GM23338 (cell line): ENCODE data around the gene C1QTNF1. TPM values are rescaled to one million over a fixed set of nuclear protein-coding genes. Genes with fewer than 3 reads are reported as not detected.

ENCODE experiments used
- ATAC-seq: fragments of 200-7000 bp; cut with Tn5 transposase; 3 replicates; pipeline ENCODE4 v1.9.1; 2020
- DNase-seq: peaks from one replicate; pipeline ENCODE4 v3.0.0-alpha.2; 2015; ENCODE audit warnings: low spot score
- H2AFZ ChIP-seq: fragments of 200-600 bp; sonication (generic); 2 replicates; pipeline ENCODE4 v1.8.0; 2016; ENCODE audit warnings: antibody characterized with exemption, mild to moderate bottlenecking, moderate library complexity
- H3F3A ChIP-seq: fragments of 200-600 bp; sonication (generic); replicated peaks from 2 replicates; pipeline ENCODE4 v1.8.0; 2017; ENCODE audit warnings: antibody characterized with exemption, mixed run types, low read depth
- H3K27ac ChIP-seq: fragments of 200-600 bp; sonication (generic); 2 replicates; pipeline ENCODE4 v1.6.1; 2016; ENCODE audit warnings: low read depth
- H3K27me3 ChIP-seq: fragments of 200-600 bp; sonication (generic); 2 replicates; pipeline ENCODE4 v1.8.0; 2016; ENCODE audit warnings: mild to moderate bottlenecking, mixed run types, moderate library complexity; ENCODE audit not compliant: insufficient read depth
- H3K36me3 ChIP-seq: fragments of 200-600 bp; sonication (generic); 2 replicates; pipeline ENCODE4 v1.8.0; 2016; ENCODE audit warnings: mild to moderate bottlenecking; ENCODE audit not compliant: insufficient read depth
- H3K4me1 ChIP-seq: fragments of 200-600 bp; sonication (generic); 2 replicates; pipeline ENCODE4 v1.8.0; 2016; ENCODE audit warnings: mild to moderate bottlenecking, moderate library complexity; ENCODE audit not compliant: insufficient read depth
- H3K4me2 ChIP-seq: fragments of 200-600 bp; sonication (generic); 2 replicates; pipeline ENCODE4 v1.7.1; 2017; ENCODE audit warnings: mixed run types
- H3K4me3 ChIP-seq: fragments of 200-600 bp; sonication (generic); 2 replicates; pipeline ENCODE4 v1.6.1; 2016; ENCODE audit warnings: mixed run types
- H3K79me2 ChIP-seq: fragments of 200-600 bp; sonication (generic); replicated peaks from 2 replicates; pipeline ENCODE4 v1.8.0; 2017; ENCODE audit warnings: mild to moderate bottlenecking; ENCODE audit not compliant: insufficient read depth
- H3K9me2 ChIP-seq: fragments of 200-600 bp; sonication (generic); 2 replicates; pipeline ENCODE4 v1.8.0; 2017; ENCODE audit not compliant: insufficient read depth
- H4K20me1 ChIP-seq: fragments of 200-600 bp; sonication (generic); replicated peaks from 2 replicates; pipeline ENCODE4 v1.8.0; 2017; ENCODE audit warnings: mild to moderate bottlenecking; ENCODE audit not compliant: insufficient read depth
- H3K27ac Mint-ChIP-seq: 2 replicates; pipeline ENCODE4 v1.8.0; 2020; ENCODE audit warnings: inconsistent platforms, mild to moderate bottlenecking, moderate library complexity, mixed read lengths
- H3K27me3 Mint-ChIP-seq: 3 replicates; pipeline ENCODE4 v1.8.0; 2022; ENCODE audit warnings: low read depth, mild to moderate bottlenecking, moderate library complexity, mixed read lengths, inconsistent platforms; ENCODE audit not compliant: insufficient read depth, poor library complexity
- H3K36me3 Mint-ChIP-seq: 3 replicates; pipeline ENCODE4 v1.8.0; 2021; ENCODE audit warnings: low read depth, mild to moderate bottlenecking, inconsistent platforms, moderate library complexity, mixed read lengths
- H3K4me1 Mint-ChIP-seq: 3 replicates; pipeline ENCODE4 v1.8.0; 2020; ENCODE audit warnings: mild to moderate bottlenecking, inconsistent platforms, mixed read lengths
- H3K4me3 Mint-ChIP-seq: 3 replicates; pipeline ENCODE4 v1.8.0; 2021; ENCODE audit warnings: moderate library complexity, mild to moderate bottlenecking, inconsistent platforms, mixed read lengths
- H3K9me3 Mint-ChIP-seq: 3 replicates; pipeline ENCODE4 v1.8.0; 2020; ENCODE audit warnings: moderate library complexity, mild to moderate bottlenecking, inconsistent platforms, mixed read lengths
- CREB1 ChIP-seq: fragments of 250-450 bp; sonication (Bioruptor Pico); IDR thresholded peaks from 2 replicates; pipeline ENCODE4 v1.5.0; 2020; ENCODE audit warnings: low read depth, mild to moderate bottlenecking, moderate library complexity
- EZH2 ChIP-seq: fragments of 200-600 bp; sonication (generic); IDR thresholded peaks from one replicate; pipeline ENCODE4 v1.8.0; 2017; ENCODE audit warnings: antibody characterized with exemption, mild to moderate bottlenecking, low read depth; ENCODE audit not compliant: unreplicated experiment
- JUNB ChIP-seq: IDR thresholded peaks from one replicate; pipeline ENCODE4 v1.6.1; 2016; ENCODE audit warnings: antibody characterized with exemption; ENCODE audit not compliant: unreplicated experiment
- NANOG ChIP-seq: IDR thresholded peaks from 2 replicates; pipeline ENCODE4 v1.6.1; 2016; ENCODE audit warnings: antibody characterized with exemption, borderline replicate concordance
- POLR2AphosphoS5 ChIP-seq: IDR thresholded peaks from 2 replicates; pipeline ENCODE4 v1.6.1; 2016; ENCODE audit warnings: antibody characterized with exemption, low read depth
- STAT1 ChIP-seq: IDR thresholded peaks from one replicate; pipeline ENCODE4 v1.6.1; 2016; ENCODE audit warnings: antibody characterized with exemption; ENCODE audit not compliant: unreplicated experiment
- ZNF331 ChIP-seq: fragments of 250-450 bp; sonication (Bioruptor Pico); IDR thresholded peaks from 2 replicates; pipeline ENCODE4 v1.5.0; 2020; ENCODE audit warnings: low read depth, mild to moderate bottlenecking, moderate library complexity
- polyA plus RNA-seq: library from polyadenylated mRNA; unstranded; fragments of >200 nt; fragmentation: Nextera tagmentation; extraction: Ambion mirVana; gene quantifications from 2 replicates; pipeline ENCODE4 v1.2.1, GENCODE V29; 2016
- total RNA-seq: library from RNA; depleted of rRNA; stranded (reverse); fragments of >200 nt; shearing (Covaris generic); gene quantifications from 2 replicates; pipeline ENCODE4 v1.2.3, GENCODE V29; 2014
- TF ChIP-seq, protein P1 (sequence below): fragments of 250-450 bp; sonication (Bioruptor Pico); IDR thresholded peaks from 2 replicates; pipeline ENCODE4 v1.5.0; 2020; ENCODE audit warnings: mild to moderate bottlenecking, moderate library complexity
- TF ChIP-seq, protein P2 (sequence below), 2 experiments: fragments of 200-600 bp in 1 of 2; sonication (generic) in 1 of 2; conservative IDR thresholded peaks; 2 replicates each; pipeline versions ENCODE4 v1.5.1 to v1.6.1; 2016 to 2017; ENCODE audit warnings: antibody characterized with exemption in 2 of 2, low read depth in 2 of 2, mild to moderate bottlenecking in 2 of 2, moderate library complexity in 1 of 2

Gene C1QTNF1
- total and polyA plus RNA-seq, 2 experiments from 2014 or later, result 1.1 to 1.9 TPM

GRCh38 chr17:79006794-79007503, 17.0 kb upstream of the C1QTNF1 start:
- Histone ChIP-seq H3K4me1 (peaks cover 5% of the 10 kb centered on the region; the same call in 1 of the 2 replicates), H3K27me3 (peaks cover 64% of the 10 kb centered on the region), H3K4me3 (no peak overlapping the region), H3K27ac (no peak overlapping the region), H2AFZ (no peak overlapping the region), H3K9me2 (no peaks in the 10 kb centered on the region; the same call in 1 of the 2 replicates), H3F3A (peaks cover 4% of the 10 kb centered on the region; the same call in 1 of the 2 replicates), H3K36me3 (no peaks in the 10 kb centered on the region), H3K79me2 (peaks cover 21% of the 10 kb centered on the region), H4K20me1 (peaks cover 41% of the 10 kb centered on the region), H3K4me2 (no peak overlapping the region)
- peaks cover 19% of the 10 kb centered on the region for H3K4me1 Mint-ChIP-seq
- H3K4me3 Mint-ChIP-seq, result no peak overlapping the region; the same call in 2 of the 3 replicates
- H3K27ac Mint-ChIP-seq, result no peak overlapping the region
- no peak for DNase-seq
- peak; percentile 18 for ATAC-seq
- peaks cover 65% of the 10 kb centered on the region for H3K27me3 Mint-ChIP-seq
- H3K9me3 Mint-ChIP-seq, result peaks cover 10% of the 10 kb centered on the region; the same call in 2 of the 3 replicates
- TF ChIP-seq JUNB (no peak), POLR2AphosphoS5 (no peak), NANOG (no peak), ZNF331 (CRISPR knock-in tag) (no peak), CREB1 (CRISPR knock-in tag) (no peak), STAT1 (no peak)
- peaks cover 16% of the 10 kb centered on the region; the same call in 2 of the 3 replicates for H3K36me3 Mint-ChIP-seq

- H4K20me1 ChIP-seq, result peaks cover 39% of the 10 kb centered on the region
- TF ChIP-seq, protein P1, sequence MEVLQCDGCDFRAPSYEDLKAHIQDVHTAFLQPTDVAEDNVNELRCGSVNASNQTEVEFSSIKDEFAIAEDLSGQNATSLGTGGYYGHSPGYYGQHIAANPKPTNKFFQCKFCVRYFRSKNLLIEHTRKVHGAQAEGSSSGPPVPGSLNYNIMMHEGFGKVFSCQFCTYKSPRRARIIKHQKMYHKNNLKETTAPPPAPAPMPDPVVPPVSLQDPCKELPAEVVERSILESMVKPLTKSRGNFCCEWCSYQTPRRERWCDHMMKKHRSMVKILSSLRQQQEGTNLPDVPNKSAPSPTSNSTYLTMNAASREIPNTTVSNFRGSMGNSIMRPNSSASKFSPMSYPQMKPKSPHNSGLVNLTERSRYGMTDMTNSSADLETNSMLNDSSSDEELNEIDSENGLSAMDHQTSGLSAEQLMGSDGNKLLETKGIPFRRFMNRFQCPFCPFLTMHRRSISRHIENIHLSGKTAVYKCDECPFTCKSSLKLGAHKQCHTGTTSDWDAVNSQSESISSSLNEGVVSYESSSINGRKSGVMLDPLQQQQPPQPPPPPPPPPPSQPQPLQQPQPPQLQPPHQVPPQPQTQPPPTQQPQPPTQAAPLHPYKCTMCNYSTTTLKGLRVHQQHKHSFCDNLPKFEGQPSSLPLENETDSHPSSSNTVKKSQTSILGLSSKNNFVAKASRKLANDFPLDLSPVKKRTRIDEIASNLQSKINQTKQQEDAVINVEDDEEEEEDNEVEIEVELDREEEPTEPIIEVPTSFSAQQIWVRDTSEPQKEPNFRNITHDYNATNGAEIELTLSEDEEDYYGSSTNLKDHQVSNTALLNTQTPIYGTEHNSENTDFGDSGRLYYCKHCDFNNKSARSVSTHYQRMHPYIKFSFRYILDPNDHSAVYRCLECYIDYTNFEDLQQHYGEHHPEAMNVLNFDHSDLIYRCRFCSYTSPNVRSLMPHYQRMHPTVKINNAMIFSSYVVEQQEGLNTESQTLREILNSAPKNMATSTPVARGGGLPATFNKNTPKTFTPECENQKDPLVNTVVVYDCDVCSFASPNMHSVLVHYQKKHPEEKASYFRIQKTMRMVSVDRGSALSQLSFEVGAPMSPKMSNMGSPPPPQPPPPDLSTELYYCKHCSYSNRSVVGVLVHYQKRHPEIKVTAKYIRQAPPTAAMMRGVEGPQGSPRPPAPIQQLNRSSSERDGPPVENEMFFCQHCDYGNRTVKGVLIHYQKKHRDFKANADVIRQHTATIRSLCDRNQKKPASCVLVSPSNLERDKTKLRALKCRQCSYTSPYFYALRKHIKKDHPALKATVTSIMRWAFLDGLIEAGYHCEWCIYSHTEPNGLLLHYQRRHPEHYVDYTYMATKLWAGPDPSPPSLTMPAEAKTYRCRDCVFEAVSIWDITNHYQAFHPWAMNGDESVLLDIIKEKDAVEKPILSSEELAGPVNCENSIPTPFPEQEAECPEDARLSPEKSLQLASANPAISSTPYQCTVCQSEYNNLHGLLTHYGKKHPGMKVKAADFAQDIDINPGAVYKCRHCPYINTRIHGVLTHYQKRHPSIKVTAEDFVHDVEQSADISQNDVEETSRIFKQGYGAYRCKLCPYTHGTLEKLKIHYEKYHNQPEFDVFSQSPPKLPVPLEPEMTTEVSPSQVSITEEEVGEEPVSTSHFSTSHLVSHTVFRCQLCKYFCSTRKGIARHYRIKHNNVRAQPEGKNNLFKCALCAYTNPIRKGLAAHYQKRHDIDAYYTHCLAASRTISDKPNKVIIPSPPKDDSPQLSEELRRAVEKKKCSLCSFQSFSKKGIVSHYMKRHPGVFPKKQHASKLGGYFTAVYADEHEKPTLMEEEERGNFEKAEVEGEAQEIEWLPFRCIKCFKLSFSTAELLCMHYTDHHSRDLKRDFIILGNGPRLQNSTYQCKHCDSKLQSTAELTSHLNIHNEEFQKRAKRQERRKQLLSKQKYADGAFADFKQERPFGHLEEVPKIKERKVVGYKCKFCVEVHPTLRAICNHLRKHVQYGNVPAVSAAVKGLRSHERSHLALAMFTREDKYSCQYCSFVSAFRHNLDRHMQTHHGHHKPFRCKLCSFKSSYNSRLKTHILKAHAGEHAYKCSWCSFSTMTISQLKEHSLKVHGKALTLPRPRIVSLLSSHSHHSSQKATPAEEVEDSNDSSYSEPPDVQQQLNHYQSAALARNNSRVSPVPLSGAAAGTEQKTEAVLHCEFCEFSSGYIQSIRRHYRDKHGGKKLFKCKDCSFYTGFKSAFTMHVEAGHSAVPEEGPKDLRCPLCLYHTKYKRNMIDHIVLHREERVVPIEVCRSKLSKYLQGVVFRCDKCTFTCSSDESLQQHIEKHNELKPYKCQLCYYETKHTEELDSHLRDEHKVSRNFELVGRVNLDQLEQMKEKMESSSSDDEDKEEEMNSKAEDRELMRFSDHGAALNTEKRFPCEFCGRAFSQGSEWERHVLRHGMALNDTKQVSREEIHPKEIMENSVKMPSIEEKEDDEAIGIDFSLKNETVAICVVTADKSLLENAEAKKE (CRISPR knock-in tag), result no peak
- TF ChIP-seq STAT1, result no peak
- TF ChIP-seq, protein P2, sequence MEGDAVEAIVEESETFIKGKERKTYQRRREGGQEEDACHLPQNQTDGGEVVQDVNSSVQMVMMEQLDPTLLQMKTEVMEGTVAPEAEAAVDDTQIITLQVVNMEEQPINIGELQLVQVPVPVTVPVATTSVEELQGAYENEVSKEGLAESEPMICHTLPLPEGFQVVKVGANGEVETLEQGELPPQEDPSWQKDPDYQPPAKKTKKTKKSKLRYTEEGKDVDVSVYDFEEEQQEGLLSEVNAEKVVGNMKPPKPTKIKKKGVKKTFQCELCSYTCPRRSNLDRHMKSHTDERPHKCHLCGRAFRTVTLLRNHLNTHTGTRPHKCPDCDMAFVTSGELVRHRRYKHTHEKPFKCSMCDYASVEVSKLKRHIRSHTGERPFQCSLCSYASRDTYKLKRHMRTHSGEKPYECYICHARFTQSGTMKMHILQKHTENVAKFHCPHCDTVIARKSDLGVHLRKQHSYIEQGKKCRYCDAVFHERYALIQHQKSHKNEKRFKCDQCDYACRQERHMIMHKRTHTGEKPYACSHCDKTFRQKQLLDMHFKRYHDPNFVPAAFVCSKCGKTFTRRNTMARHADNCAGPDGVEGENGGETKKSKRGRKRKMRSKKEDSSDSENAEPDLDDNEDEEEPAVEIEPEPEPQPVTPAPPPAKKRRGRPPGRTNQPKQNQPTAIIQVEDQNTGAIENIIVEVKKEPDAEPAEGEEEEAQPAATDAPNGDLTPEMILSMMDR (conservative IDR thresholded peaks at IDR 0.05; ENCODE audit: low read depth in 2 of 2), result no peak
- no peak for TF ChIP-seq EZH2
- TF ChIP-seq POLR2AphosphoS5, result no peak
- peaks cover 14% of the 10 kb centered on the region; the same call in 2 of the 3 replicates for H3K36me3 Mint-ChIP-seq
- peaks cover 59% of the 10 kb centered on the region for H3K27me3 Mint-ChIP-seq
- no peaks in the 10 kb centered on the region; the same call in 1 of the 2 replicates for H3K9me2 ChIP-seq
- H3K27me3 ChIP-seq, result peaks cover 56% of the 10 kb centered on the region
- peaks cover 19% of the 10 kb centered on the region for H3K4me1 Mint-ChIP-seq
- ATAC-seq (no peak), DNase-seq (no peak)
- peaks cover 17% of the 10 kb centered on the region for H3K9me3 Mint-ChIP-seq
- peak overlapping the region; percentile 91; the same call in 2 of the 3 replicates for H3K4me3 Mint-ChIP-seq
- peaks cover 16% of the 10 kb centered on the region for H3K79me2 ChIP-seq
- no peak overlapping the region for H2AFZ ChIP-seq
- H3F3A ChIP-seq, result peaks cover 4% of the 10 kb centered on the region; the same call in 1 of the 2 replicates
- no peak overlapping the region for H3K27ac Mint-ChIP-seq
- H3K27ac ChIP-seq, result no peak overlapping the region
- no peaks in the 10 kb centered on the region for H3K36me3 ChIP-seq
- H3K4me1 ChIP-seq, result peaks cover 5% of the 10 kb centered on the region; the same call in 1 of the 2 replicates
- H3K4me2 ChIP-seq, result no peak overlapping the region
- no peak overlapping the region for H3K4me3 ChIP-seq
Measured at GRCh38 chr17:79007504-79008381, 16.2 kb upstream of the C1QTNF1 start.
